ENCODE results near the gene TRIM59. TPM values are rescaled to one million over a fixed set of nuclear protein-coding genes. Genes with fewer than 3 reads are reported as not detected.

Gene TRIM59
- total and polyA plus RNA-seq, 2 of the 4 experiments (the other 2 are of a cell fraction), result 8.0 to 65.4 TPM

DNA sequence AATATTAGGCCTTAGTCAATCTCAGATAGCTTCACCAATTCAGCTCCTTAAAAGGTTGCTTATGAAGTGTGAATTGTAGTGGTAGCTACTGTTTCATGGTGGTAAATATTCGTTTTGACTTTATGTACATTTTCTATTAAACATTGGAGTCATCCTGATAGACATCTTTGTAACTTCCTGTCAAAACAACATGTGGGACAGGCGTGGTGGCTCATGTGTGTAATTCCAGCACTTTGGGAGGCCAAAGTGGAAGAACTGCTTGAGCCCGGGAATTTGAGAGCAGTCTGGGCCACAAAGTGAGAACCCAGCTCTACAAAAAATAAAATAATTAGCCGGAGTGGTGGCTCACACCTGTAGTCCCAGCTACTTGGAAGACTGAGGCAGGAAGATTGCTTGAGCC lies 2.0 kb upstream of the TRIM59 start:
- in situ Hi-C loops (cut with MboI; ENCODE audit: low sequenced_read_pairs) (no loop called here), intact Hi-C loops (cut with micrococcal nuclease) (no loop called here), dilution Hi-C loops (cut with HindIII; ENCODE audit: low sequenced_read_pairs, unreplicated experiment) (no loop called here)
- Histone ChIP-seq H4K20me1 (ENCODE audit: insufficient read depth, low read length) (no peaks in the 10 kb centered on the region), H3K56ac (ENCODE audit: extremely low read depth, insufficient read depth, low read length) (no peak overlapping the region), H2AFZ (replicated peaks; ENCODE audit: low read length, poor library complexity) (peak overlapping the region; percentile 18), H2AK9ac (replicated peaks; ENCODE audit: low read depth, low read length, poor library complexity) (no peak overlapping the region), H3K4ac (ENCODE audit: low read depth, low read length) (peak overlapping the region; percentile 97), H2BK120ac (ENCODE audit: low read depth, low read length) (peak overlapping the region; percentile 96), H3K79me1 (ENCODE audit: low read depth in 1 of 2, low read length in 2 of 2) (peaks cover 4 to 20% of the 10 kb centered on the region in 2 experiments; a peak in 2 of 4 replicates), H3K18ac (ENCODE audit: low read depth, low read length) (no peak overlapping the region; the same call in 1 of the 2 replicates), H3K9ac (ENCODE audit: low read depth, low read length) (no peak overlapping the region), H2BK15ac (ENCODE audit: low read depth, low read length) (peak overlapping the region; percentile 59; the same call in 2 of the 3 replicates), H3K14ac (replicated peaks; ENCODE audit: low read depth, low read length) (peak overlapping the region; percentile 88), H3K27ac (ENCODE audit: insufficient read depth, low read length) (no peak overlapping the region), H3K9me3 (ENCODE audit: control insufficient read depth, insufficient read depth, low read length) (no peaks in the 10 kb centered on the region), H3K4me3 (ENCODE audit: insufficient read depth, low read depth, low read length) (no peak overlapping the region), H3K4me1 (ENCODE audit: control insufficient read depth, insufficient read depth, low read length) (peaks cover 9% of the 10 kb centered on the region), H3K23ac (ENCODE audit: low read depth, low read length) (peak overlapping the region; percentile 64), H4K5ac (ENCODE audit: low read depth, low read length) (no peak overlapping the region; the same call in 1 of the 2 replicates), H3K4me2 (ENCODE audit: low read depth, low read length) (no peak overlapping the region), H3K27me3 (ENCODE audit: control insufficient read depth, insufficient read depth, low read length) (no peaks in the 10 kb centered on the region), H4K8ac (ENCODE audit: low read depth in 2 of 2, low read length in 2 of 2) (peak overlapping the region in 1 of 2 experiments; percentile 78; a peak in 1 of 4 replicates), H3K36me3 (ENCODE audit: control insufficient read depth, insufficient read depth, low read length) (no peaks in the 10 kb centered on the region), H3K9me1 (ENCODE audit: insufficient read depth, low read length) (peaks cover 5% of the 10 kb centered on the region; the same call in 1 of the 2 replicates), H2AK5ac (ENCODE audit: low read depth, low read length) (peak overlapping the region; percentile 87), H2BK20ac (ENCODE audit: low read depth, low read length) (peak overlapping the region; percentile 99), H4K91ac (ENCODE audit: insufficient read depth, low read depth, low read length) (no peak overlapping the region), H2BK5ac (ENCODE audit: low read depth, low read length, poor library complexity, severe bottlenecking) (peak overlapping the region; percentile 59)
- ATAC-seq (ENCODE audit: low read depth) (no peak), DNase-seq (no peak)
- 80% methylated on average over 2 of the region's 4 CpGs; no CpG with 5 or more reads in 1 of the 2 experiments for WGBS, 2 experiments (ENCODE audit: extremely low coverage in 2 of 2, insufficient read length in 1 of 2)
- ChIA-PET POLR2A (ENCODE audit: unreplicated experiment) (no interaction called here), CTCF (no interaction called here)
- no TSS peak for BruUV-seq (replicated peaks)
- 0 out of 2 replicates have a peak, but pooled peaks have one; percentile 16 for TF ChIP-seq MXI1 (IDR thresholded peaks at IDR 0.05; ENCODE audit: borderline replicate concordance, low read depth, low read length)
- TF ChIP-seq POLR2A (IDR thresholded peaks at IDR 0.05; ENCODE audit: low read depth, low read length), result no peak
